Activated naive CD8-positive, alpha-beta T cell (primary cell): ENCODE measurements around the gene MAP3K7.
"Not testable (repeated sequence)": the region's sequence is repeated elsewhere in the genome, so short reads cannot be mapped to it uniquely, and the experiment has no call there.

Experiments
- H3K27ac Mint-ChIP-seq: one replicate; pipeline ENCODE4 v1.8.0; 2021; ENCODE audit warnings: mixed read lengths
- H3K27me3 Mint-ChIP-seq: one replicate; pipeline ENCODE4 v1.8.0; 2021; ENCODE audit warnings: mixed read lengths
- H3K36me3 Mint-ChIP-seq: one replicate; pipeline ENCODE4 v1.8.0; 2021; ENCODE audit warnings: mixed read lengths
- H3K4me1 Mint-ChIP-seq: one replicate; pipeline ENCODE4 v1.8.0; 2021; ENCODE audit warnings: low read depth, mixed read lengths
- H3K4me3 Mint-ChIP-seq: one replicate; pipeline ENCODE4 v1.8.0; 2021; ENCODE audit warnings: mild to moderate bottlenecking, mixed read lengths
- H3K9me3 Mint-ChIP-seq: one replicate; pipeline ENCODE4 v1.8.0; 2021; ENCODE audit warnings: low read depth, mixed read lengths

MAP3K7 gene

DNA sequence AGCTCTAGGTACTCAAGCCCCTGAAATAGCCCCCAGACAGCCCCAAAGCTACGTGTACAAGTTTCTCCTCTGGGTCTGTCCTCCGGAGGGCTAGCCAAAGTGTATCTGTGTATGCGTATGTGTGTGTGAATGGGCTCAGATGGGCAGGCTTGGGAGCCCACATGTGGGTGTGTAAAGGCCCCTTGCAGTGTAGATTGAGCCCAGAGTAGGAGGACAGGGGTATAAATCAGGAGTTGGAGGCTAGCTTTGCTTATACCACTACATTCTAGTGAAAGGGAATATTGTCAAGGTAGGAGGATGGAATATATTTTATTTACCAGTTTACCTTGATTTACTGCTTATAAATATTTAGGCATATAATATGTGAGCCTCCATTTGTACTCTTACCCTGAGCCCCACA lies 9.0 kb upstream of the MAP3K7 start:
- Mint-ChIP-seq H3K27me3 (peaks cover 28% of the 10 kb centered on the region), H3K4me3 (no peak overlapping the region)

DNA sequence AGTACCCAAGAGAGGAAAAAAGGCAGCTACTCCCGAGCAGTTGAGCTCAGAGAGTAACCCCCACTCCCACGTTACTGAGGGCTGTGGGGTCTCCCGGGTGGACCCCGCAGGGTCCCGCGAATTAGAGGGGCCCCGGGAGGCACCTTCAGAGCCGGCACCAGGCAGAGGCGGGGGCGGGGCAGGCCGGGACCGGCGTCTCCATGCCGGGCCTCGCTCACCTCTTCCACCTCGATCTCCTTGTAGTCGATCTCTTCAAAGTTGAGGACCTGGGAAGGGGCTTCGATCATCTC lies 381 bp downstream of the MAP3K7 start:
- Mint-ChIP-seq H3K9me3 (no peaks in the 10 kb centered on the region), H3K4me1 (peaks cover 45% of the 10 kb centered on the region), H3K4me3 (peak overlapping the region; percentile 98), H3K27me3 (peaks cover 4% of the 10 kb centered on the region), H3K27ac (peak overlapping the region; percentile 99), H3K36me3 (no peaks in the 10 kb centered on the region)

More for the DNA sequence above, 9.0 kb upstream of the MAP3K7 start:
- no peaks in the 10 kb centered on the region for H3K4me1 Mint-ChIP-seq
- H3K9me3 Mint-ChIP-seq, result no peaks in the 10 kb centered on the region
- H3K27ac Mint-ChIP-seq, result no peak overlapping the region
- no peaks in the 10 kb centered on the region for H3K36me3 Mint-ChIP-seq

DNA sequence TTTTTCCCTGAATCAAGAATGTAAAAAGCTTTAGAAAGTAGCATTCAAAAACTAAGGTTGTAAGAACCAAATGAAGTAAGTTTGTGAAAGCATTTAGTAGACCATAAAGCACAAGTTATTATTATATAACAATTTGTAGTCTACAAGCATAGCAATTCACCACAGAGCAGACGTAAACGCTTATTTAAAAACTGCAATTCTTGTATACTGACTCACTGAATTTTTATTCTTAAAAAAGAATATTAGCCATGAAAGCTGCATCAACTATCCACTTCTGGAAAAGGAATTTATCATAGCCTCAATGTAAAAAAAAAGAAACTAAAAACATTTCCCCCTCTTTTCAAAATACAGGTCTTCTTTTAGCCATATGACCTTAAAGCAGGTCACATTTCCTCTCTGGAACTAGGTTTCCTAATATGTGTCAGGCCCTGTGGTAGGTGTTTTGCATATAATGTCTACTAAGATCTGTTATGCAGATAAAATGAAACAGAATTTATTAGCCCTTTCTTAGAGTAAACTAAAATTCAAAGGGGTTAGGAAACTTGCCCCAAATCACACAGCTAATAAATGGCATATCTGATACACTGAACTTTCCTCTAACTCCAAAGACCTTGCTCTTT lies 2.1 kb downstream of the MAP3K7 start:
- Mint-ChIP-seq H3K27ac (peak overlapping the region; percentile 1), H3K4me1 (peaks cover 52% of the 10 kb centered on the region), H3K4me3 (peak overlapping the region; percentile 98), H3K27me3 (peaks cover 2% of the 10 kb centered on the region), H3K9me3 (no peaks in the 10 kb centered on the region), H3K36me3 (no peaks in the 10 kb centered on the region)

DNA sequence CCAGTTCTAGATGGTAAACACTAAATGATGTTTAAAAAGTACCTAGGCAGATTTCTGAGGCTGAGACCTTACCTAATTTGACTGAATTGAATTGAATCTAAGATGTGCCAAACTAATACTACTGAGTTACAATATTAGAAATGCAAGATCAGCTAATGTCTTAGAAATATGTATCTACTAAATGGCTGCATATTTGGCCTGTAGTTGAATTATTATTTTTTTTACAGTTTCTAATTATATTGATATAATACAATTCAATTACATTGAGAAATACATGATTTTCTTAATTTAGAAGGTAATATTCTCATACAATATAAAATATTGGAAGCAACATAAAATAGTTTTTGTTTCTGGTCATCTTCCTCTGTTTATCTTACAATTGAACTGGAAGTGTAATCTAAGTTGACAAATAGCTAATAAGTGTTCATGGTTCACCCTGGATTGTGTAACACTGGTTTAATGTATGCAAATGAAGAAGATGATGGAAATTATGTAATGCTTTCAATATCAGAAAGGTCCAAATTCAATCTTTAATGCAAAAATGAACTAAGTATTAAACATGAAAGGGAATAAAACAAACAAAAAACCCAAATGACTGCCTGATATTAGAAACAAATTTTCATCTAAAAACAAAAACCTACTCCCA lies 2.9 kb downstream of the MAP3K7 start:
- Mint-ChIP-seq H3K4me3 (peak overlapping the region; percentile 98), H3K27ac (peak overlapping the region; percentile 1), H3K36me3 (no peaks in the 10 kb centered on the region), H3K4me1 (peaks cover 58% of the 10 kb centered on the region), H3K27me3 (no peaks in the 10 kb centered on the region), H3K9me3 (no peaks in the 10 kb centered on the region)

DNA sequence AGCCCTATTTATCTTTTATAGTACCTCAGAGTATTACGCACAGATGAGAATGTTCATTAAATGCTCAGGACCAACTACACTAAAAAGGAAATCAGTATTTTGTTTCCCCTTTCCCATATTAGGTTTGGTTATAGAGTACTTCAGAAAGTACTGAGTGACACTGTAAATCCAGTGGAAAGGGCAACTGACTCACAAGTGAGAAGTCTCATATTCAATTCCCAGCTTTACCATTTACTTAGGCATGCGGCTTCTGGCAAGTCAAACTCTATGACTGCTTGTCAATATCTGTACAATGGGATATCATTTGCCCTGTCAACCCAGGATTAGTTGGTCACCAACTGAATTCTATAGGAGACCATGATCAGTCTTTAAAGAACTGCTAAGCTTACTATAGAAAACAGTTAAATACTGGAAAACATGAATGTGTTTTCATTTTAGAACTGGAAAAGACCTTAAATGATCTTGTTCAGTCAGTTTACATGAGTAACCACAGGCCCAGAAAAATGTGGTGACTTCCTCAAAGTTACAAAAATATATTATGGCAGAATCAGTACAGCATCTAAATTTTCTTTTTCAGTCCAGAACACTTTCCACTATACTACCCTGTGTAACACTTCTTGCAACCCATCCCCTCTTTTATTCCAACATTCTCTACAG lies 3.6 kb downstream of the MAP3K7 start:
- Mint-ChIP-seq H3K27ac (peak overlapping the region; percentile 50), H3K4me3 (peak overlapping the region; percentile 48), H3K36me3 (no peaks in the 10 kb centered on the region), H3K4me1 (peaks cover 58% of the 10 kb centered on the region), H3K9me3 (no peaks in the 10 kb centered on the region), H3K27me3 (no peaks in the 10 kb centered on the region)

DNA sequence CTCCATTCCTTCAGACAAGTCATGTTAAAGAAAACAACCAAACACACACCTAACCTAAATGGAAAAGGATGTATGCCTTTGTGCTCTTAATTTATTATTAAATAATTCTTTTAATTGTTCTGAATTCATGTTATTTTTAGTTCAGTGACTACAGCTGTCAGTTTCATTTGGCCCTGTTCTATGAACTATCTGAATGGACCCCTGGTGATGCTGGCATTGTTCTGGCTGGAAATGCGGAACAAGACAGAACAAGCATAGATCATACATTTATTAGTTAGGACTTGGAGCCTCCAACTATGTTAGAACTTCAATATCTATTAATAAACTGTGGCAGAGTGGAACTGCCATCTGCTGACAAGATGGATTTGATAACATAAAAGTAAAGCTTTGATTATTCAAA lies 5.7 kb downstream of the MAP3K7 start:
- Mint-ChIP-seq H3K27me3 (no peaks in the 10 kb centered on the region), H3K4me1 (peaks cover 53% of the 10 kb centered on the region), H3K9me3 (no peaks in the 10 kb centered on the region), H3K36me3 (no peaks in the 10 kb centered on the region), H3K27ac (no peak overlapping the region), H3K4me3 (no peak overlapping the region)

DNA sequence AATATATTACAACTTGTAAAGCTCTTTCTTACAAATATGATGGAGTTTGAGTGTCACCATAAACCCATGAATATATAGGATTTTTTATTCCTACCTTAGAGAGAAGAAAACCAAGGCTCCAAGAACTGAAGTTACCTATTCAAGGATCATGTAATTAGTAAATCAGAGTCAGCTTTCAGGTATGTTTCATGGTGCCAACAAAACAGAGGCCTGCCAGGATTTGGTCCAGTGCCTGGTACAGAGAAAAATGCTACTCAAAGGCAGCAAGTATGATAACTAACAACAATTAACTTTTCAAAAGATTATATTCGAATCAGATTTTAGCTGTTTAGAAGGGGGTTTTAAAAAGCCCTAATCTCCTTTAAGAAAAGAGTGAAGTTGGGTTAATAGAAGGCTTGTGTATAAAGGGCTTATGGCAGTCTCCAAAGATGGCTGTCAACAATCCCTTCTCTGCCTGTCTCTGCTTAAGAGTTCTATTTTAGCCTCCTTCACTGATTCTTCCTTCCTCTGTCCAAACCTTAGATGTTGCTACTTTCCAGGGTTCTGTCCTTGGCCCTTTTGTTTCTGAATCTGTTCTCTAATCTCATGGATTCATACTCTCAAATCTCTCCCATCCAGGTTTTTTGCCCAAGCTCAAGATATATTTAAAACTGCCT lies 7.8 kb downstream of the MAP3K7 start:
- Mint-ChIP-seq H3K9me3 (no peaks in the 10 kb centered on the region), H3K36me3 (no peaks in the 10 kb centered on the region), H3K27ac (no peak overlapping the region)

DNA sequence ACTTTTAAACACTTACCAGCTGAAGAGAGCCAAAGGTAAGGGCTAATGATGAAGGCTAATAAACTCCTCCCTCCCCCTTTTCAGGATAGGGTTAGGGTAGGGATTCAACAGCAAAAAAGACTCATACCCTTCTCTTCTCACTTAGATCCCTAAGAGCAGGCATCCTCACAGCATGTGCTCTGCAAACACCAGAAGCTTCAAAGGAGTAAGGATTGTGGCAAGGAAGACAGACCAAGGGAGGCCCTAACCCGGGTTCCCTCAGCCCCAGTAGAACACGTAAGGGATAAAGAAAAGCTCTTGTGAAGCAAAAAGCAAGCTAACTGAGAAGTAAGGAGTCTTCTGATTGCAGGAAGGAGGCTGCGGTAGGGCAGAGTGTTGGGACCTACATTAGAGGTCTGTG lies 11.6 kb downstream of the MAP3K7 start:
- peaks cover 31% of the 10 kb centered on the region for H3K4me1 Mint-ChIP-seq
- H3K4me3 Mint-ChIP-seq, result no peak overlapping the region
- peaks cover 6% of the 10 kb centered on the region for H3K36me3 Mint-ChIP-seq
- H3K27ac Mint-ChIP-seq, result no peak overlapping the region
- no peaks in the 10 kb centered on the region for H3K27me3 Mint-ChIP-seq
- no peaks in the 10 kb centered on the region for H3K9me3 Mint-ChIP-seq

More for the DNA sequence above, 7.8 kb downstream of the MAP3K7 start:
- Mint-ChIP-seq H3K4me1 (peaks cover 43% of the 10 kb centered on the region), H3K27me3 (no peaks in the 10 kb centered on the region), H3K4me3 (no peak overlapping the region)

DNA sequence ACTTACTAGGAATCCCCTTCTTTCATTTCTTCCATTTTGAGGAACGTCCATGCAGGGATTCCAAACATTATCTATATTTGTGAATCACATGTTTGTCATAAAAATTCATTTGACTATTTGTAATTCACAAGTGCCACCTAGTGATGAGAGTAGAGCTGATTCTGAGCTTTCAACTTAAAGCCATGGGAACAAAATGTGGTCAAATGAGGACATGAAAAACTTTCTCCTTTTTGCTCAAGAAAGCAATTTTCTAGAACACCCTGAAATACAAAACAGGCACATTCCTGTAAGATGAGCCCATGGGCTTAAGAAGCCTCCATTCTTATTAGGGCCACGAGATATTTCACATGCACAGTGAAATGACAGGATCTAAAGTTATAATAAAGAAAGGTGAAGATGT lies 12.3 kb downstream of the MAP3K7 start:
- H3K4me3 Mint-ChIP-seq, result no peak overlapping the region
- no peaks in the 10 kb centered on the region for H3K27me3 Mint-ChIP-seq
- peaks cover 9% of the 10 kb centered on the region for H3K36me3 Mint-ChIP-seq
- H3K27ac Mint-ChIP-seq, result no peak overlapping the region
- H3K4me1 Mint-ChIP-seq, result peaks cover 30% of the 10 kb centered on the region
- H3K9me3 Mint-ChIP-seq, result no peaks in the 10 kb centered on the region

DNA sequence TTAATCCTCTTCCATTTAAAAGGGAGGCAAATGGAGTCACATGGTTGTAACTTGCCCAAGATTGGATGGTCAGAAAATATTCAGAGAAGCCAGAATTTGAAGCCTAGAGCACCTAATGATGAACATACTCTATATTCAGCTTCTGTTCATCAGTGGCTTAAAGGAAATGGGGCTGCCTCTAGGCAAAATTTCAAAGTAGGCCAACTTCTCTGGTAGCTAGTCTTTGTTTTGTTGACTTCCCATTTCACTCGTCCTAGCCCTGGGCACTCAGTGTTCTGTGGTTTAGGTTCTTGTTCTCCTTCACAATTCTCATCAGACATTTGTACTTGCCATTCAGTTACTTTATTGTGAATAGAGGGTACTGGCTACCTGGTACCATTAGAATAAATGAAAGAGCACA lies 13.2 kb downstream of the MAP3K7 start:
- Mint-ChIP-seq H3K9me3 (no peaks in the 10 kb centered on the region), H3K27me3 (no peaks in the 10 kb centered on the region), H3K4me1 (peaks cover 26% of the 10 kb centered on the region), H3K4me3 (no peak overlapping the region), H3K27ac (no peak overlapping the region), H3K36me3 (peaks cover 15% of the 10 kb centered on the region)

DNA sequence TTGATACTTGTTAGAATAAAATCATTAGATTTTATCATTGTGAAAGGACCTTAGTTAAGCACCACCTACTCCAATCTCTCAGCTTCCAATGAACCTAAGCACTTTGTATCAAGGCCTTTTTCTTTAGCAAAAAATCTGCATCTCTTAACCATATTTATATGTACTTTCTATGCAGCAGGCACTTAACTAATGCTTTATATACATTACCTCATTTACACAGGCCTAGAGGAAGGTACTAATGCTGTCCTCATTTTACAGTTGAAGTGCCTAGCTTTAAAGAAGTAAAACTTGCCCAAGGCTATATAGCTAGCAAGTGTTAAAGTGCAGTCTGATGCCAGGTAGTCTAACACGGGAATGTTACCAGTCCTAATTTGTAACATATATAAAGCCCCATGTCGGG lies 14.0 kb downstream of the MAP3K7 start:
- Mint-ChIP-seq H3K27me3 (no peaks in the 10 kb centered on the region), H3K36me3 (peaks cover 18% of the 10 kb centered on the region), H3K4me1 (peaks cover 26% of the 10 kb centered on the region), H3K9me3 (no peaks in the 10 kb centered on the region), H3K27ac (no peak overlapping the region), H3K4me3 (no peak overlapping the region)

DNA sequence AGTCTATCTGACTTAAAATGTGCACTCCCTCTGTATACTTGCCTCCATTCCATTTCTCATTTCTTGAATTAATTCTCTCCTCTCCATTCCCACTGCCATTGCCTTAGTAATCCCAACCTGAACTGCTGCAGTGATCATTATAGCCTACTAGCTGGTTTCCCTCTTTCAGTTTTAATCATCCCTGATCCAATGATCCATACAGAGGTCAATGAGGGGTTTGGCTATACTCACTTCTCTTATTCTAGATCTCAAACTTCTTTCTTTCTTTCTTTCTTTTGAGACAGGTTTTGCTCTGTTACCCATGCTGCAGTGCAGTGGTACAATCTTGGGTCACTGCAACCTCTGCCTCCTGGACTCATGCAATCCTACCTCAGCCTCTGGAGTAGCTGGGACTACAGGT lies 17.6 kb downstream of the MAP3K7 start:
- Mint-ChIP-seq H3K4me1 (peaks cover 32% of the 10 kb centered on the region), H3K9me3 (no peaks in the 10 kb centered on the region), H3K27me3 (no peaks in the 10 kb centered on the region), H3K4me3 (no peak overlapping the region), H3K27ac (no peak overlapping the region), H3K36me3 (peaks cover 39% of the 10 kb centered on the region)

DNA sequence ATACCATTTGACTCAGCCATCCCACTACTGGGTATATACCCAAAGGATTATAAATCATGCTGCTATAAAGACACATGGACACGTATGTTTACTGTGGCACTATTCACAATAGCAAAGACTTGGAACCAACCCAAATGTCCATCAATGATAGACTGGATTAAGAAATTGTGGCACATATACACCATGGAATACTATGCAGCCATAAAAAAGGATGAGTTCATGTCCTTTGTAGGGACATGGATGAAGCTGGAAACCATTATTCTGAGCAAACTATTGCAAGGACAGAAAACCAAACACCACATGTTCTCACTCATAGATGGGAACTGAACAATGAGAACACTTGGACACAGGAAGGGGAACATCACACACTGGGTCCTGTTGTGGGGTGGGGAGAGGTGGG lies 19.2 kb downstream of the MAP3K7 start:
- H3K4me1 Mint-ChIP-seq, result peaks cover 39% of the 10 kb centered on the region
- H3K4me3 Mint-ChIP-seq, H3K27me3 Mint-ChIP-seq, H3K27ac Mint-ChIP-seq, H3K9me3 Mint-ChIP-seq: not testable (repeated sequence)
- peaks cover 51% of the 10 kb centered on the region for H3K36me3 Mint-ChIP-seq

DNA sequence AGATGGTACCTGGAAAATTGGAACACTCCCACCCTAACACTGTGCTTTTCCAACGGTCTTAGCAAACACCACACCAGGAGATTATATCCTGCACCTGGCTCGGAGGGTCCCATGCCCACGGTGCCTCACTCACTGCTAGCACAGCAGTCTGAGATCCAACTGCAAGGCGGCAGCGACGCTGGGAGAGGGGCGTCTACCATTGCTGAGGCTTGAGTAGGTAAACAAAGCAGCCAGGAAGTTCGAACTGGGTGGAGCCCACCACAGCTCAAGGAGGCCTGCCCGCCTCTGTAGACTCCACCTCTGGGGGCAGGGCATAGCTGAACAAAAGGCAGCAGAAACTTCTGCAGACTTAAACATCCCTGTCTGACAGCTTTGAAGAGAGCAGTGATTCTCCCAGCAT lies 24.5 kb downstream of the MAP3K7 start:
- peaks cover 38% of the 10 kb centered on the region for H3K4me1 Mint-ChIP-seq

DNA sequence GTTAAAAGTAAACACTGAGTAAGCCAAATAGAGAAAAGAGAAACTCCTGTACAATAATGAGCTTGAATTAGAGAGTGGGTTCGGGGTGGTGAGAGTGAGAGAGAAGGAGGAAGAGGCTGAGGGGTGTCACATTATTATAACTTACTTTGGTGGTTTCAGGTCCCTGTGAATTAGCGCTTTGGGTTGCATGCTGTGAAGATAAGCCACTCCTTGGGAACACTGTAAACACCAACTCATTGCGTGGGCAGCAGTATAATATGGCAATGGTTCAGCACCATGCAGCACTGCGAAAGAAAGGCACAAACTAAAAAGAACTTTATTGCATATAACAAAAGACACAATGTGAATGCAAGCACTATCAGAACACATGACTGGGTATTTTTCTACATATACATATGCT lies 26.9 kb downstream of the MAP3K7 start:
- H3K36me3 Mint-ChIP-seq, result peaks cover 28% of the 10 kb centered on the region
- H3K27ac Mint-ChIP-seq, result no peak overlapping the region
- no peaks in the 10 kb centered on the region for H3K9me3 Mint-ChIP-seq
- H3K27me3 Mint-ChIP-seq, result no peaks in the 10 kb centered on the region
- peaks cover 30% of the 10 kb centered on the region for H3K4me1 Mint-ChIP-seq
- H3K4me3 Mint-ChIP-seq, result no peak overlapping the region

More for the DNA sequence above, 24.5 kb downstream of the MAP3K7 start:
- Mint-ChIP-seq H3K36me3 (peaks cover 40% of the 10 kb centered on the region), H3K4me3 (peak overlapping the region; percentile 40)
- not testable (repeated sequence) for H3K27me3 Mint-ChIP-seq, H3K9me3 Mint-ChIP-seq, H3K27ac Mint-ChIP-seq
